HG03095 (cell line): Measurements from ENCODE around the gene ZFP3.
"Not testable (repeated sequence)": the region's sequence is repeated elsewhere in the genome, so short reads cannot be mapped to it uniquely, and the experiment has no call there.

ENCODE experiments used
- ATAC-seq: cut with Tn5 transposase; IDR thresholded peaks from one replicate; pipeline ENCODE4 v1.9.1; 2021; ENCODE audit warnings: moderate library complexity; ENCODE audit not compliant: unreplicated experiment

Gene ZFP3

DNA sequence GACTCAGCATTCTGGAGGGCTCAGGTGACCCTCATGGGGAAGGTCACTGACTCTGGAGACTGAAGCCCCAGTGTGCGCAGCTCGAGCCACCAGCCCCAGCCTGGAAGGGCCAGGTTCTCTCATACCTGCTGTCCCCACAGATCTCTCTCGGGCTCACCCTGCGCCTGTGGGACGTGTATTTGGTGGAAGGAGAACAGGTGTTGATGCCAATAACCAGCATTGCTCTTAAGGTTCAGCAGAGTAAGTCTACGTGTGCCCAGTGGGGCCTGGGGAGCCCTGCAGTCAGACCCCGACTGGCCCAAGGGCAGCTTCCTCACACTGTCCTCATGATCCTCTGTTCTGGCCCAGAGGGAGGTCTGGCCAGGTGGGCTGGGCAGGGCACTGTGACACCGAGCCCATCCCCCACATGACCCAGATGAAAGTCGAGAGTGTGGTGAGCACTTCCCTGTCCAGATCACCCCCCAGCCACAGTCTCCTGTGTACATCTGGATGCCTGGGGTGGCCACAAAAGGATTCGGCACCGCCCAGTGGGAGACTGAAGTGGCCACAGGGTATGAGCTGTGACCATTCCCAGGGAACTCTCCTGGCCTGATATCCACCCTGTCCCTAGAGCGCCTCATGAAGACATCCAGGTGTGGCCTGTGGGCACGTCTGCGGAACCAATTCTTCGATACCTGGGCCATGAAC, 59.4 kb downstream of the ZFP3 start:
- ATAC-seq: not testable (repeated sequence)

- ATAC-seq: not testable (repeated sequence)
Observed at GRCh38 chr17:5138198-5138544, 59.9 kb downstream of the ZFP3 start.

- ATAC-seq: no peak
Observed at GRCh38 chr17:5138616-5139457, 60.6 kb downstream of the ZFP3 start.

- ATAC-seq: no peak
Observed at GRCh38 chr17:5139458-5139732, 61.1 kb downstream of the ZFP3 start.

DNA sequence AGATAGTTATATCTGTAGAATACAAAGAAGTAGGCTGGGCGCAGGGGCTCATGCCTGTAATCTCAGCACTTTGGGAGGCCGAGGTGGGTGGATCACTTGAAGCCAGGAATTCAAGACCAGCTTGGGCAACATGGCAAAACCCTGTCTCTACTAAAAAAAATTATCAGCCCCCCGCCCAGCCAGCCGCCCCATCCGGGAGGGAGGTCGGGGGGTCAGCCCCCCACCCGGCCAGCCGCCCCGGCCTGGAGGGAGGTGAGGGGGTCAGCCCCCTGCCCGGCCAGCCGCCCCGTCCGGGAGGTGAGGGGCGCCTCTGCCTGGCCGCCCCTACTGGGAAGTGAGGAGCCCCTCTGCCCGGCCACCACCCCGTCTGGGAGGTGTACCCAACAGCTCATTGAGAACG, 64.6 kb downstream of the ZFP3 start:
- ATAC-seq: not testable (repeated sequence)
